ENCODE measurements around the gene ZEB1.
A peak's percentile ranks its signal among the peaks of the same experiment; 100 is the strongest.

Gene ZEB1

DNA sequence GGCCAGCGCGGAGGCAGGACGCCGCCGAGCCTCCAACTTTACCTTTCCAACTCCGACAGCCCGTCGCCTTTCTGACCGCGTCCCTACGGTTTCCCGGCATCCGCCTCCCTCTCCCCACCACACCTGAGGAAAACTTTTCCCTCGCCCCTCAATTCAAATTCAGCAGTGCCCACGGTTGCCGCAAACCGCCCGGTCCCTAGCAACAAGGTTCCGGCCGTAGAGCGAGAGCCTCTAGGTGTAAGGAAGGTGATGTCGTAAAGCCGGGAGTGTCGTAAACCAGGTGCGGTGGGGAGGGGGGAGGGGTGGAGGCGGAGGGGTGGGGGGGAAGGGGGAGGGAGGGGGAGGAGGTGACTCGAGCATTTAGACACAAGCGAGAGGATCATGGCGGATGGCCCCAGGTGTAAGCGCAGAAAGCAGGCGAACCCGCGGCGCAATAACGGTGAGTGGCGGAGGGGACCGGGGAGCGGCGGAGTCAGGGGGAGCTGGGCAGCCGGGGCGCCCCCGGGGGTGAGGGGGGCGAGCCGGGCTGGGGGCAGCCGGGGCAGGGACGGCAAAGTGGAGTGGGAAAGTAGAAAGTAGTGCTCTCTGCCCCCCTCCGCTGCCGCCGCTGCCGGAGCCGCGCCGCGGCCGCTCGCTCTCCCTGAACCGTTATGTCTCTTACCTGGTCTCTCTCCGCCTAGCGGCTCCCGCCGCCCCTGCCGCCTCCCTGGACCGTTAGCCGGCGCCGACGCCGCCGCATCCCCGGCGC, at the start of gene ZEB1:
ZEB1 (plus strand) TSS at position 363 of the 748 bp plus-strand sequence; CDS start at position 382, 19 bp downstream.
- peak; percentile 90 for DNase-seq (ENCODE audit: low spot score)

DNA sequence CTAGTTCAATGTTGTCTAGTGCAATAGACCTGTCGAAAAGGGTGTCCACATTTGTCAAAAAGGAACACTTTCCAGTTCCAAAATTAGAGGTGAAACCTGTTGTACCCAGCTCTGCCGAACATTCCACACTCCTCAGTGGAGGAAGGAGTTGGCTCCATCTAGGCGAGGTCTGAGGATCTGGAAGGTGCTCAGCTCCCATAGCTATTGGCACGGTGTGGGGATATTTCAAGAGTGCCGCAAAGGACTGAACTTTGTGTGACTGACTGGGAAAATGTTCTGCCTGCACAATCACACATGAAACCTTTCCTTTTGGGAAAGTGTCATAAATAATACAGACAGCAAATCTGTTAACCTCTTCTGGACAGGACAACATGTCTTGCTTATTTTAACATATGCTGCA, 48.1 kb upstream of the ZEB1 start:
- DNase-seq (ENCODE audit: low spot score), result no peak

DNA sequence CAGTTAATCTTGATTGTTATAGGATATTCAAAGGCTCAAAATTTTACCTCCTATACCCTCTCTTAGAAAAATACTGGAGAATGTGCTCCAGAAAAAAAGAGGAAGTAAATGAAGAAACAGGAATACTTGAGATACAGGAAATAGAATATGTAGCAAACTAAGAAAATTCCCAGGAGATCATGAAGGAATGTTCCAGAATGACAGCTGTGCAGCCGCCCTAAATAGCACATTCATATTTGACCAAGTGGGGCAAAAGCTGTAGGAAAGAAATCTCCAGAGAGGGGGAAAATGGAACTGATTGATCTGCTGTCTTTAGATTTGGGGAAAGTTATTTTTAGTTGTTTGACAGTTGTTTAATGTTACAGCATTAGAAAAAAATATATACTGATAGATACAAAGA, 46.2 kb upstream of the ZEB1 start:
- DNase-seq (ENCODE audit: low spot score), result no peak

DNA sequence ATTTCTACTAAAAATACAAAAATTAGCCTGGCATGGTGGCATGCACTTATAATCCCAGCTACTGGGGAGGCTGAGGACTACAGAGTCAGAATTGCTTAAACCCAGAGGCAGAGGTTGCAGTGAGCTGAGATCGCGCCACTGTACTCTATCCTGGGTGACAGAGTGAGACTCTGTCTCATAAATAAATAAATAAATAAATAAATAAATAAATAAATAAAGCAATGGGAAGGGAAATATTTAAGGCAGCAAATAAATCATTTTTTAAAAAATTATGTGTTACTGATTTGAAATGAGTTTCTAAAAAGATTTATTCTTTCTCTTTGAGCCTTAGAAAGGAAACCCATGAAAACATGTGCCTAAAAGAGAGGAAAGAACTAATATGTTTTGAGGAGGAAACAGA, 45.2 kb upstream of the ZEB1 start:
- no peak for DNase-seq (ENCODE audit: low spot score)

DNA sequence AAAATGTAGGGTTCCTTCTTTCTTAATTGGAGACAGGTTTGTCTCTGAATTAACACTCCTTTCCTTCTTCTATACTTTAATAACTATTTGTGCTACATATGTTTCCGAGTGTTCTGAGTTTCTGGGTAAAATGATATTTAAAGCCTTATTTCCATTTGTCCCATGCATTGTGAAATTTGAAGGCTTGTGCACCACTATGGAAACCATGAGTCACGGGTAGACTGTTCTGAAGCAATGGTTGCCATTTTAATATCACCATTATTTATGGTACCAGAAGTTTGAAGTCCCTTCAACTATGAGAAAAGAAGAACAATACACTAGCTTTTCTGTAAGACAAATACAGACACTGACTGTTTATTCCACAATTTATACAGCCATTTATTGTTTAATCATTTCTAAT, 44.7 kb upstream of the ZEB1 start:
- DNase-seq (ENCODE audit: low spot score), result no peak

DNA sequence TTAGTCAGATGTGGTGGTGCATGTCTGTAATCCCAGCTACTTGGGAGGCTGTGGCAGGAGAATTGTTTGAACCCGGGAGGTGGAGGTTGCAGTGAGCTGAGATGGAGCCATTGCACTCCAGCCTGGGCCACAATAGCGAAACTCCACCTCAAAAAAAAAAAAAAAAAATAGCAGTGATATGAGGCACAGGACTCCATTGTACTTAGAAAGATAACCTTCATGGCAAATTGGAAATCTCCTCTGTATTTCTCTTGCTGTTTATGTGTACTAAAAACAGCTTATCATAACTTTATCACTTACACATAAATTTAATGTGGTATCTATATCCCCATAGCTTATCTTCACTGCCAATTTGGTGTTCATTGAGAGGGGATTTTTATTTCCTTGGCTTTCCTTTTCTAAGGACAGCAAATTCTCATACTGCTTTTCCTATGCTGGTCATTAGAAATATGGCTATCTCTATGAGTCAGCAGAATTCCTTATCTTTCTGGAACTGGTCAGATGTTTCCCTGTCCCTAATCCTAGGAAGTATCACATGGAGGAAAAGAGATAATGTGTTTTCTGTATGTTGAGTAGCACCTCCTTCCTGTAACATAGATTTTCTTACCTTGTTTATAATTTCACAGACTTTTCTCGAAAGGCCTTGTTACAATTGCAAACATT, 40.6 kb upstream of the ZEB1 start:
- no peak for DNase-seq (ENCODE audit: low spot score)

DNA sequence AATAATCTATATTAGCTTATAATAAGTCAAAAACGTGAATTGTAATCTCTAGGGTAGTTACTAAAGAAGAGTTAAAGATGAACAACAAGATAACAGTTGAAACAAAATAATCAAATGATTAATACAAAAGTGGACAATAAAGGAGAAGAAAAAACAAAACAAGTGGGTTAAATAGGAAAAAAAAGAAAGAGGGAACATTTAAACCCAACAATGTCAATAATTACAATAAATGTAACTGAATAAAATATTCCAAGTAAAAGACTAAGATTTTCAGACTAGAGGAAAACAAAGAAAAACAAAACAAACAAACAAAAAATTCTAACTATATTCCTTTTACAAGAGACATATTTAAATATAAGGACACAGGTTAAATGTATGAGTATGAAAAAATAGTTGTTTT, 38.0 kb upstream of the ZEB1 start:
- DNase-seq (ENCODE audit: low spot score), result no peak

DNA sequence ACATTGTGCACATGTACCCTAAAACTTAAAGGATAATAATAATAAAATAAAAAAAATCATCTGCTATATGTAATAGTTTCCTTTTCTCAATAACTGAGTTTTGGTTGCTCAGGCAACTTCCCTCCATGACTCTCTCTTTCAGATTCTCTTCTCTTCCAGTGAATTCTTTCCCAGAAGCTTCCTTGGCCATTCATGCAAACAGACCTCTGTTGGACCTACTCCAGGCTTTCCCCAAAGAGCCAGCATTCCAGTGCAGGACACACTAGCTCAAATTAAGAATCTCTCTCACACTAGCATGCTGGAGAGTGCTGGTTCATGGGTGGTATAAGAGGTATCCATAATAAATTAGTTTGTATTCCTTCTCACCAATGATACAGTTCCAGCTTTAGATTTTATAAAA, 31.0 kb upstream of the ZEB1 start:
- DNase-seq (ENCODE audit: low spot score), result no peak

DNA sequence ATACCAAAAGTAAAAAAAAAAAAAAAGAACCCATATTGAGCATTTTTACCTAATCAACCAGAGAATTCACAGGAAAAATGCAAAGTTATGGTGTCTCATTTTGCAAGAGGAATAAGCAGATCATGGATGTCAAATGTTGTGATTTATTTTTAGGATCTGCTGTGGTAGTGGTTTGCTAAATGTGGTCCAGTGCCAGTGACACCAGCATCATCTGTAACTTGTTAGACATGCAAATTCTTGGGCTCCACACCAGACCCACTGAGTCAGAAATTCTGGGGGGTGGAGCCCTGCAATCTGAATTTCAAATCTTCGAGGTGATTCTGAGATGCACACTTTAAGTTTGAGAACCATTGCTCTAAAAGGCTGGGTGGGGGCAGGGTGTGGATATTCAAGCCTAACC, 30.1 kb upstream of the ZEB1 start:
- DNase-seq (ENCODE audit: low spot score), result no peak

DNA sequence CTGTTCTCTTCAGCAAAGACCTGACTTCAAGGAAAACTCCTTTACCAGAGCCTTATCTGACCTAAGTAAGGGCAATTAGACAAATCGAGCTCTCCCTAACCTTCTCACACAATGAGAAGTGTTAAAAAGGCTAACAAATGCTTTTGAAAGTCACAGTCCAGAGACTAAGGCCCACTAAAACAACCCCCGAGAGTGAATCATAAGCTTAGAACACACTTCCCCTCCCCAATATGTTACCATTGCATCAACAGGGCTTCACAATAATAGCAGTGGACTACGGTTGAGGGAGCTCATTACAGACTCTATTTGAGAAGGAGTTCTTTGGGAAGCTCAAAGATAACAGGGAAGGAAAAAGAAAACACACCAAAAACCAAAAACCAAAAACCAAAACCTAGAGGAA, 28.6 kb upstream of the ZEB1 start:
- DNase-seq (ENCODE audit: low spot score), result no peak

DNA sequence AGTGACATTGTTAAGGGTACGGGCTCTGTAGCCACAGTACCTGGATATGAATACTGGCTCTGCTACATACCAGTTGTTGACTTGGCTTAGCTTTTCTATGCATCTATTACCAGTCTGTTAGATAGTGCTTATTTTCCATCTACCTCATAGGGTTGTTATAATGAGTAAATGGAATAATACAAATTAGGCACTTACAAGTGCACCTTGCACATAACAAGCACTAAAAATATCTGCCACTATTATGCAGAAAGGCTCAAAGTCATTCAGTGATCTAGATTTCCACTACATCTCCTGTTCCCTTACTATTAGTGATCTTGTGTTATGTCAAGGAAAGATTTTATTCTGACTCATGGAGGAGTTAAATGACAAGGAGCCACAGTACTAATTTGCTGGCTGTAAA, 27.9 kb upstream of the ZEB1 start:
- no peak for DNase-seq (ENCODE audit: low spot score)

DNA sequence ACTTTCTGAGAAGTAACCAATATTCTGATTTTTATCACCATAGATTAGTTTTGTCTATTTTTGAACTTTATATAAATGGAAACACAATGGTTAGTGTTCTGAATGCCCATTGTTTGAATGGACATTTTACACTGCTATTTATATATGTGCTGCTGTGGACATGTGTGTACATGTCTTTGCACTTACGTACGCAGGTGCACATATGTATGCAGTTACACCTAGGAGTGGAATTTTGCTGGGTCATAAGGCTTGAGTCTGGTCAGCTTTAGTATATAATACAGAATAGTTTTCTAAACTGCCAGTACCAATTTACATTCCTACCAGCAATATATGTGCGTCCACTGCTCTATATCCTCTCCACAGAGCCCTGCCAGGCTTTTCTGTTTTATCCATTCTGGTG, 24.5 kb upstream of the ZEB1 start:
- DNase-seq (ENCODE audit: low spot score), result no peak

DNA sequence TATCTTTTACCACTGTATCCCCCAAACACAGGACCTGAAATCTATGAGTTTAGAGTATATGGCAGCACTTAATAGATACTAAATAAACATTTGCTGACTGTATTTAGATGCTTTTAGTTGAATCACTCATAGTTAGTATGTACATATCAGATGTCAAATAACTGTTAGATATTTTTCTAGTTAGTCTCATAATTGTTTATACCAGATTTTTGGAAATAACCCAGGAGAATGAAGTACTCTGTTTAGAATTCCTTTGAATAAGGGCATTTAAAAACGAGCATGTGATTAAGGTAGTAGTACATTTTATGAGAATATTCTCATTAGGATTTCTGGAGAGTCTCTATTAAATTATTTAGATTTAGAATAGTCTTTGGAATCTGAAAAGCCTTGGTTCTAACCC, 22.3 kb upstream of the ZEB1 start:
- no peak for DNase-seq (ENCODE audit: low spot score)

DNA sequence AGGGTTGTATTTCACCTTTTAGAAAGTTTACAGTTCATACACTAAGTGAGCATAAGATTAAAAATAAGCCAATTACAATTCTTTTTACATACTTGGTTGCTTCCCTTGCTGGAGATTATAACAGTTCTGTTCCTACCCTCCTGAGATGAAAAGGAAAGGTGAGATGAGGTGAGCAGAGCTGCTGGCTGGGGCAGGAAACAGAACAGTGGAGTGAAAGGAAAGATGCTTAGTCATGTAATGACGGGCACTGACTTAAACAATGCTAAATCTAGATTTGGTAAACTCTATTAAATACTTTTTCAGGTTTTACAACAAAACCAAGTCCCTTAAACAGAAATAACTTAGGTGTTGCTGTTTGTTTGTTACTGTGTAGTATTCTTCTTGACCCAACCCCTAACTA, 19.9 kb upstream of the ZEB1 start:
- DNase-seq (ENCODE audit: low spot score), result peak; percentile 51

DNA sequence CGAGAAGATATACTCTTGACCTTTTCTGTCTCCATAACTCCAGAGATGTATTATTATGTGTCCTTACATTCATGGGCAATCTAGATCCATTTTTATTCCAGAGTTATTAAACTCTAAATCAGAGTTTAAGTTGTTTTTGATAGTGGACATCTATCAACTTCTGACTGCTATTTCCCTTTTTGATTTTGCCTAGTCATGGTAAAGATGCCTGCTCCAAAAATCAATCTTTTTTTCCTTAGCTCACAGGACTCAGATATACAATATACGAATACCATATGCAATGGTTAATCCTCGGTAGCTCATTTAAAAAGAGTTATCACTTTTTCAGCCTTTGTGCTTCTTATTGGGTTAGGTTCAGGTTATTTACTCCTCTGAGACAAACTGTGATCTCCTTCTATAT, 15.8 kb upstream of the ZEB1 start:
- no peak for DNase-seq (ENCODE audit: low spot score)

DNA sequence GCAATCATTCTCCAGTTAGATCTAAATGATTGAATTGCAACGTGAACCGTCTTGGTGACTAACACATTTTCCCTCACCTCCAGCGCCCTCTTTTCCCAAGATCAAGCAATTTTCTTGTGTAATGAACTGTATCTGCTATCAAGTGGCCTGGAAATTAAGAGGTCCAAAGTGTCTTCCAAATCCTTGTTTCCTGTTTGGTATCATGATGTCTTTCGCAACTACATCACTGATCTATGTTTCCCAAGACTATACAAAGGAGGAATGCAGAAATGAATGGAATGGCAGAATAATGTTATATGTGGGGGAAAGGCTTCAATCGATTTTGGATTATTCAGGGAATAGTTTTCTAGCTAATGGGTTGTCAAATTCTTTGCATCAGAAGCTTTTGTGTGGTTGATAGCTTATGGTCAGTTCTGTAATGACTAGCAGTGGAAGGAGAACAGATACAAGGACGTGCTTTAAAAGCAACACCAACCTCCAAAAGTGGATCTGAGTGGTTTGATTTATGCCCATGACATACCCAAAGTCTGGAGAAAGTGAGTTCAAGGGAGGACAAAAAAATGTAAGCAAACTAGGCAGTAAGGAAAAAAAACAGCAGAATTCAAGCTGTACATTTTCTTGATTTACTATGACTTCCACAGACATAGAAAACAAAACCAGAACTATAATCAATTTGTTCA, 14.6 kb upstream of the ZEB1 start:
- no peak for DNase-seq (ENCODE audit: low spot score)

DNA sequence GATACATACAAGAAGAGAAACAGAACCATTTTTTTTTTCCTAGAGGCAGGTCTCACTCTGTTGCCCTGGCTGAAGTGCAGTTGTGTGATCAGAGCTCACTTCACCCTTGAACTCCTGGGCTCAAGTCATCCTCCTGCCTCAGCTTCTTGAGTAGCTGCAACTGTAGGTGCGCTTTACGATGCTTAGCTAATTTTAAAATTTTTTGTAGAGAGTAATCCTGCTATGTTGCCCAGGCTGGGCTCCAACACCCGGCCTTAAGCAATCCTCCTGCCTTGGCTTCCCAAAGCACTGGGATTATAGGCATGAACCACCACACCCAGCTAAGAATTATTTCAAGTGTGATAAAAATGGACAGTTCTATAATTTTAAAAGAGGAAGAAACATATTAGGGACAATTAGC, 5.6 kb upstream of the ZEB1 start:
- DNase-seq (ENCODE audit: low spot score), result no peak

DNA sequence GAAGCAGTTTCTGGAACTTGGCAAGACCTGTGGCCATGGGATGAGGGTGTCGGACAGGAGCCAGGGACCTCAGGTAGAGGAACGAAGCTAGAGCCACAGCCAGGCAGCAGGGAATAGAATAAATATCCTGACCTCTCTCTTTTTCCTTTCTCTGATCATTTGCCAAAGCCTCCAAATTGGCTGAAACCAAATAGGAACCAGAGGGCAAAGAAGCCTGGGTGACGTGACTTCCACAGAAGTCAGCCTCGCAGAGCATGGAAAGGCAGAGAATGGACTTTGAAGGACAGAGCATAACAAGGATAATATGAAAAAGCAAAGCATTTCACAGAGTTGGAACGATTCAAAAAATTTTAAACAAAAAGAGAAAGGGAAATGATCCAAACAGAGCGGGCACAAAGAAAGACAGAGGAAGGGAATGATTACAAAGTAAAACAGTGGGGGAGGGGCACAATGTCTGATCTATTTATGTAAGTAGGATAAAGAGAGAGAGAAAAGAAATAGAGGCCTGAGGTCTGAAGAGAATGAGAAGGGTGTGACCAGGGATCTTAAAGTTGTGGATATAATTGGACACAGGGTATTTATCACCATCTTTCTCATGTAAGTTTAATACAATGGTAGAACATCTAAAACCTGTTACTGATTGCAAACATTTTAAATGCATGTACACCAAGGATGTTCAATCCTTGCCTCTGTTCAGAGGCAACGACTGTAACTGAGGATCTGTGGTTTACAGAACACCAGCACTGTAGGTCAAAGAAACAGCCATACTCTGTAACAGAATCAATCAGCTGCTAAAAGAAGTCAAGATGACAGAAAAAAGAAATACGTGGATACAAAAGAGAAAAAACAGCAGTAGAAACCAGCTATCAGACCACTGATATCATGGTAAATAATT, 4.5 kb upstream of the ZEB1 start:
- DNase-seq (ENCODE audit: low spot score), result no peak

DNA sequence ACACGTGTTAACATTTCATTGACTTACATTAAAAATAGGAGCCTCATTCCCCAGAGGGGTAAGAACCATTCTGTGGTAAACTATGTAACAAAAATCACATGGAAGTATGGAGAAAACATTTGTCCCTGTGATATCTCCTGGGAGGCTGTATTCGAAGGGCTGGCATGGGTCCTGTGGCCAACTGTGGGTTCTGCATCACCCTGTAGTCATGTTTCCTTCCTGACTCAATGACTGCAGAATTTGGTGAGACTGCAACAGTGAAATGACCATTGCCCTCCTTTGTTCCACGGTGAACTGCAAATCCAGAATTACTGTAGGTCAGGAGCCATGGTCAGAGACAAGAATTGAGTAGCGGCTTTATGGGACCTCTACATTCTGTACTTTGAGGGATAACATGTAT, 3.6 kb upstream of the ZEB1 start:
- no peak for DNase-seq (ENCODE audit: low spot score)

DNA sequence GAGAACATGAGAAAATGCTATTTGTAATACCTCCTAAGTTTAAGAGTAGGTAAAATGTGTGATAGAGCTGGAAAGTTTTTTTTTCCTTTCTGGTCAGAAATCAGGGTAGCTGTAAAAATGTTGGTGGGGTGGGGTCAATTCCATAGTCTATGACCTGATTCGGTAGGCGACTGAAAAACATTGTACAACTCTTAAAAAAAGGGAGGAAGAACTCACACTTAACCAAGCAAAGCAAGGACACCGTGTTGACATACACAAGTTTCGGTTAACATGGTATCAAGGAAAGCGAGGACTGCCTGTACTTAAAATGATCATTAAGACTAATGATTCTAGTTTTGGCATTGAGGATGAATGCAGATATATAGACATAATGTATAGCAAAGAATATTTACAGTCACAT, 1.8 kb upstream of the ZEB1 start:
- DNase-seq (ENCODE audit: low spot score), result no peak

DNA sequence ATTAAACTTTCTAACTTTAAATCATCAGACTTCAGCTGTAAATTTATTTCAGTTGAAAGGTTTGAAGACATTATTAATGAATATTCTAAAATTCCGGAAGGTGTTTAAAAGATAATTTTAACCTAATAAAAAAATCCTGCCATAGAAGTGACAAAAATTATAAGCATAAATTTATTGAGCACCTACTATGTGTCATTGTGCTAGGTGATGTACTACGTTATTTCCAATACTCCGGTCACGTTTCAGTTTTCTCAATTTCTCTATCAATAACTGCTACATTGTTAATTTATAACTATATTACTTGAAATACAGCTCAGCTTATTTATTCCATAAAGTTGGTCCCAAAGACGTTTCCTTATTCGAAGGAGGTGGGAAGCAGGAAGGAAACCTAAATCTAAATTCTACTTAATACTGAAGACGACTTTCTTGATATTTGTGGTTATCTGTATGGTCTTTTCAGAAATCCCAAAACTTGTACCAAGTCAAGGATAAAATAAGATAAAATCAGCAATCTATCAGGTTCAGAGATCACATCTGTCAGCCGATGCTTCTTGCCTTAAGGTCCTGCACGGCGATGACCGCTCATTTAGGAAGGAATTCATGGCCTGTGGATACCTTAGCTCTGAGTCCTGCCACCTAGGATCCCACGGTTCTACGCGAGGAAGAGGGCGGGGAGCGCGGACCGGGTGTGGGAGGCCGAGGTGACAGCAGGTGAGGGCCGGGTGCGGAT, 1.2 kb upstream of the ZEB1 start:
- DNase-seq (ENCODE audit: low spot score), result no peak

DNA sequence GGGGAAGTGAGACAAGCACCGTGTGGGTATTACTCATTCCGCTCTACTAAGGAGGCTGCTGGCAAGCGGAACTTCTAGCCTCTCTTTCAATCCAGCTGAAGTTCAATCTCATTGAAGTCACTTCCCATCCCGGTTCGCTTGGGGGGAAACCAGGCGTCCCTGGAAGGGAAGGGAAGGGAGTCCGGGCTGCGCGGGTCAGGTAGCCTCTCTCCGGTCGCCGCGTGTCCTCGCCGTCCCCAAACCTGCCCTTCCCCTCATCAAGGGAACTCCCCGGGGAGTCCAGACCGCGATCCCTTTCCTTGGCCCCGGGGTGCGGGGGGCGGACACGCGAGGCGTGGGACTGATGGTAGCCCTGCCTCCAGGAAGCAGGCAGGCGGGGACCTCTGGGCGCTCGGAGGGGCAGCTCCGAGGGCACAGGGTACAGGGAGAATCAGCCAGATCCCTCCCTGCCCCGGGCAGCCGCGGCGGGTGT, 598 bp upstream of the ZEB1 start:
- DNase-seq (ENCODE audit: low spot score), result peak; percentile 78
